GM13977 (cell line): ENCODE data around the gene RARRES2.
"Not testable (repeated sequence)": the region's sequence is repeated elsewhere in the genome, so short reads cannot be mapped to it uniquely, and the experiment has no call there.

Experiments used
- DNase-seq: peaks from one replicate; pipeline ENCODE4 v3.0.0; 2012; ENCODE audit warnings: low spot score
- CTCF ChIP-seq: IDR thresholded peaks from 2 replicates; pipeline ENCODE4 v1.5.1; 2012; ENCODE audit warnings: mild to moderate bottlenecking, control low read depth; ENCODE audit not compliant: insufficient read depth; ENCODE audit errors: extremely low read depth, missing control alignments
- in situ Hi-C: fragments of 300-500 bp; cut with MboI; formaldehyde crosslinking; loops from one replicate; pipeline ENCODE4 v1.12.0; 2022; ENCODE audit warnings: low sequenced_read_pairs, low pct_unique_long_range_greater_than_20kb, mixed read lengths, inconsistent platforms; ENCODE audit not compliant: unreplicated experiment

The RARRES2 gene

GRCh38 chr7:150311711-150312110 lies 29.7 kb downstream of the RARRES2 start:
- in situ Hi-C loops: no loop called here
- no peak for DNase-seq
- no peak for TF ChIP-seq CTCF

- in situ Hi-C loops: no loop called here
- no peak for DNase-seq
- TF ChIP-seq CTCF: no peak
Observed at GRCh38 chr7:150311146-150311545, 30.3 kb downstream of the RARRES2 start.

GRCh38 chr7:150308575-150308974 lies 32.9 kb downstream of the RARRES2 start:
- in situ Hi-C loops: no loop called here
- TF ChIP-seq CTCF: no peak
- DNase-seq: no peak

- DNase-seq: no peak
- in situ Hi-C loops: no loop called here
- TF ChIP-seq CTCF: no peak
Observed at GRCh38 chr7:150307904-150308303, 33.5 kb downstream of the RARRES2 start.

GRCh38 chr7:150307129-150307528 lies 34.3 kb downstream of the RARRES2 start:
- no peak for TF ChIP-seq CTCF
- DNase-seq: no peak
- in situ Hi-C loops: no loop called here

GRCh38 chr7:150306377-150306776 lies 35.1 kb downstream of the RARRES2 start:
- DNase-seq, in situ Hi-C loops: not testable (repeated sequence)

GRCh38 chr7:150305903-150306284 lies 35.5 kb downstream of the RARRES2 start:
- in situ Hi-C loops, DNase-seq: not testable (repeated sequence)

- DNase-seq, in situ Hi-C loops: not testable (repeated sequence)
Observed at GRCh38 chr7:150305259-150305902, 36.0 kb downstream of the RARRES2 start.

- DNase-seq, in situ Hi-C loops: not testable (repeated sequence)
Observed at GRCh38 chr7:150304499-150305258, 36.8 kb downstream of the RARRES2 start.

GRCh38 chr7:150302908-150303310 lies 38.5 kb downstream of the RARRES2 start:
- DNase-seq, in situ Hi-C loops: not testable (repeated sequence)

- in situ Hi-C loops: not testable (repeated sequence)
Observed at GRCh38 chr7:150297978-150298377, 43.5 kb downstream of the RARRES2 start.

GRCh38 chr7:150296802-150297201 lies 44.6 kb downstream of the RARRES2 start:
- in situ Hi-C loops, DNase-seq: not testable (repeated sequence)

More at GRCh38 chr7:150297978-150298377, 43.5 kb downstream of the RARRES2 start:
- not testable (repeated sequence) for DNase-seq
